GM12801 (cell line): ENCODE results near the gene NUDC.

ENCODE experiments used
- TF ChIP-seq, protein P1 (sequence below): IDR thresholded peaks from one replicate; pipeline ENCODE4 v1.5.1; 2011; ENCODE audit warnings: control low read depth; ENCODE audit not compliant: insufficient read length; ENCODE audit errors: extremely low read depth

Gene NUDC

DNA sequence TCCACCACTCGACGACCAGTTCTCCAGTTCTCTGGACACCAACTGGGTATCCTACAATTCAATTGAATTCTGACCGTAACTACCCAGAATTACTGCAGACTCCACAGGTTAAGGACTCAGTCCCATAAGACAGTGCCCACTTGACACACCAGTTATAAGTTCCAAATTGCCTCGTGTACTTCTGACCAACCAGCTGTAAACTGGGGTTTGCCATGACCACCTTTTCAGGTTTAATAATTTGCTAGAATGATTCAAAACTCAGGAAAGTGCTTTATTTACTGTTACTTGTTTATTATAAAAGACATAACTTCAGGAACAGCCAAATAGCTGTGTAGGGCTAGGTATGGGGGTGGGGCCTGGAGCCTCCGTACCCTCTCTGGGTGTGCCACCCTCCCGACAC, 15.3 kb downstream of the NUDC start:
- TF ChIP-seq, protein P1, sequence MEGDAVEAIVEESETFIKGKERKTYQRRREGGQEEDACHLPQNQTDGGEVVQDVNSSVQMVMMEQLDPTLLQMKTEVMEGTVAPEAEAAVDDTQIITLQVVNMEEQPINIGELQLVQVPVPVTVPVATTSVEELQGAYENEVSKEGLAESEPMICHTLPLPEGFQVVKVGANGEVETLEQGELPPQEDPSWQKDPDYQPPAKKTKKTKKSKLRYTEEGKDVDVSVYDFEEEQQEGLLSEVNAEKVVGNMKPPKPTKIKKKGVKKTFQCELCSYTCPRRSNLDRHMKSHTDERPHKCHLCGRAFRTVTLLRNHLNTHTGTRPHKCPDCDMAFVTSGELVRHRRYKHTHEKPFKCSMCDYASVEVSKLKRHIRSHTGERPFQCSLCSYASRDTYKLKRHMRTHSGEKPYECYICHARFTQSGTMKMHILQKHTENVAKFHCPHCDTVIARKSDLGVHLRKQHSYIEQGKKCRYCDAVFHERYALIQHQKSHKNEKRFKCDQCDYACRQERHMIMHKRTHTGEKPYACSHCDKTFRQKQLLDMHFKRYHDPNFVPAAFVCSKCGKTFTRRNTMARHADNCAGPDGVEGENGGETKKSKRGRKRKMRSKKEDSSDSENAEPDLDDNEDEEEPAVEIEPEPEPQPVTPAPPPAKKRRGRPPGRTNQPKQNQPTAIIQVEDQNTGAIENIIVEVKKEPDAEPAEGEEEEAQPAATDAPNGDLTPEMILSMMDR = no peak

DNA sequence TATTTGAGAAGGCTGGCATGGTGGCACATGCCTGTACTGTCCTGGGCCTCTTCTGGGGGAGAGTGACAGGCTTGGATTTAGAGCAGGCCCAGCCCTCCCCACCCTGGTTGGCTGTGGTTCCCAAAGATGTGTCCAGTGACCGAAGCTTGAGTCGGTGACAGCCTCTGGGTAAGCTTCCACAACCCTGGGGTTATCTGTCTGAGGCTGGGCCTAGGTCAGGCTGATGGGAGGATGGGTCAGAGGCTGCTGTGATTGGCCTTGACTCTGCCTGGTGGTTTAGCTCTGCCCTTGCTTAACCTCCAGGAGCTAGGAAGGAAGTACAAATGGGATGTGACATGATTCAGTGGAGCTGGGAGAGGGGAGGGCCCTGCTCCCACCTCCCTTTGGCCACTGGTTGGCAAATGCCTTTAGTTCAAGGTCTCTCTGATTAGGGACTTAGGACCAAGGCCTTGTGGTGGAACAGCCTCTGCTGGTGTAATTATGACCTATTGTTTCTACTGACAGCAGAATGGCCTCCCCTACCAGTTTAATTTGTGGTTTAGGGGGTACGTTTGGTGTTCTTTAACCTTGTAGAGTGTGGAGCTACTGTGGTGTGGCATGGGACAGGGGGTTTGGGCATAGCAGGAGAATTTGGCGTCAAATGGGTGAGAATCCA, 16.6 kb downstream of the NUDC start:
- TF ChIP-seq, protein P1 = no peak

DNA sequence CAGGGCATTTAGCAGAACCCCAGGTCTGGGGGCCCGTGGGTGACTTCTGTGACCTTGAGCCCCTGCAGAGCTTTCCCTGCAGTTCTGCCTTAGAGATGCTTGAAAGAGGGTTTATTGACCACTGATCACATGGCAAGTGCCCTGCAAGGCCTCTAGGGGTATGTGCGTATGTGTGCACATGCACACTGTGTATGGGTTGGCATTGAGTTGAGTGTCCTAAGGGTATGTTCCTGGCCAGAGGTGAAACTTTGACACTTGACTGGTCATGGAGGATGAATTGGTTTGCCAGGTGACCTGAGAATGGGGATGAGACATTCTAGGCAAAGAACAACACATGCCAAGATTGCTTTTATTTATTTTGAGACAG, 17.1 kb downstream of the NUDC start:
- TF ChIP-seq, protein P1 = no peak

DNA sequence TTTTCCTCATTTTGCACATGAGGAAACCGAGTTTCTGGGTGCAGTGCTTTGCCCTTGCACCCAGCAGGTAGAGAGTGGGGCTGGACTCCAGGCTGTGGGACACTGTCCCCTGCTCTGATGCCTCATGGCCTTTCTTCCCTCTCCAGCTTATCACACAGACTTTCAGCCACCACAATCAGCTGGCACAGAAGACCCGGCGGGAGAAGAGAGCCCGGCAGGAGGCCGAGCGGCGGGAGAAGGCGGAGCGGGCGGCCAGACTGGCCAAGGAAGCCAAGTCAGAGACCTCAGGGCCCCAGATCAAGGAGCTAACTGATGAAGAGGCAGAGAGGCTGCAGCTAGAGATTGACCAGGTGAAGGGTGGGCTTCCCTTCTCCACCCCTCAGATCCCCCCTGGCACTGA, 19.8 kb downstream of the NUDC start:
- TF ChIP-seq, protein P1 = no peak

DNA sequence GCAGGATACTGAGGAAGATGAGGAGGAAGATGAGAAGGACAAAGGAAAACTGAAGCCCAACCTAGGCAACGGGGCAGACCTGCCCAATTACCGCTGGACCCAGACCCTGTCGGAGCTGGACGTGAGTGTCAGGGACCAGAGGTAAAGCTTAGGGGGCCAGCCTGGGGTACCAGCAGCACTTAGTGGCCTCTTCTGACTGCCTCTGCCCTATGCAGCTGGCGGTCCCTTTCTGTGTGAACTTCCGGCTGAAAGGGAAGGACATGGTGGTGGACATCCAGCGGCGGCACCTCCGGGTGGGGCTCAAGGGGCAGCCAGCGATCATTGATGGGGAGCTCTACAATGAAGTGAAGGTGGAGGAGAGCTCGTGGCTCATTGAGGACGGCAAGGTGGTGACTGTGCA, 21.1 kb downstream of the NUDC start:
- TF ChIP-seq, protein P1 = no peak

DNA sequence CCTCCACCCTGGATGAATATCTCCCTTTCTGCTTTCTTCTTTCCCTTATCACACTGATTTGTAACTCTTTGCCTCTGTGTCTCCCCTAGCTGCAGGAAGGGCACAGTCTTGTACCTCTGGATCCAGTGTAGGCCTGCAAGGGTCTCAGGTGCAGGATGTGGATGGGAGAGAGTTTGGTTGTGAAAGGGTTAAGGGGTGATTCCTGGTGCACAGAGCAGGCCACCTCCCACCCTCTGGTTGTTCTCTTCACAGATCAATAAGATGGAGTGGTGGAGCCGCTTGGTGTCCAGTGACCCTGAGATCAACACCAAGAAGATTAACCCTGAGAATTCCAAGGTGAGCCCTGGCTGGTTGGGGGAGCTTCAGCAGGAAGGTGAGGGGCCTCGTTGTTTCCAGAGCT, 23.6 kb downstream of the NUDC start:
- TF ChIP-seq, protein P1 = no peak

DNA sequence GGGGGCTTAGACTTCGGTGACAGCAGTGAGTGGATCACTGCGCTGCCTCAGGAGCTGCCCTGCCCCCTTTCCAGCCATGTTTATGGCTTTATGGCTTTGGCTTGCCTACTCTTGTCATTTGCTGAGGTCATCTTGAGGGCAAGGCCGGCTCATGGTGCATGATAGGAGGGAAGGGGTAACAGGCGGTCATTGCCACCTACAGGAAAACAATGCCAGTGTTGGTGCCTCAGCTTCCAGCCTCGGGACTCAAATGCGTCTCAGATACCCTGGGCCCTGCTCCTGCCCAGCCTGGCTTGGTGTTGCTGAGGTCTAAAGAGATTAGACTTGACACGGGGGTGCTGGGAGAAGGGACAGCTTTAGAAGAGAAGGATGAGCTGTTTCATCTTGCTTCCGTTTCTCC, 24.2 kb downstream of the NUDC start:
- TF ChIP-seq, protein P1 = no peak
